ENCODE results near the gene ACVRL1.
A peak's percentile ranks its signal among the peaks of the same experiment; 100 is the strongest.

The ACVRL1 gene

GRCh38 chr12:51960488-51960887 lies 53.2 kb downstream of the ACVRL1 start:
- DNase-seq (ENCODE audit: low read depth), result no peak
- TF ChIP-seq CTCF (conservative IDR thresholded peaks at IDR 0.05; ENCODE audit: low read length), result no peak
- H3K4me3 ChIP-seq (ENCODE audit: low read length), result no peak overlapping the region

- TF ChIP-seq CTCF (conservative IDR thresholded peaks at IDR 0.05; ENCODE audit: low read length), result no peak
- no peak overlapping the region for H3K4me3 ChIP-seq (ENCODE audit: low read length)
Measured at GRCh38 chr12:51960890-51961289, 53.6 kb downstream of the ACVRL1 start.

GRCh38 chr12:51961834-51962233 lies 54.5 kb downstream of the ACVRL1 start:
- no peak overlapping the region for H3K4me3 ChIP-seq (ENCODE audit: low read length)

More at GRCh38 chr12:51960890-51961289, 53.6 kb downstream of the ACVRL1 start:
- DNase-seq (ENCODE audit: low read depth), result no peak

GRCh38 chr12:51962737-51963136 lies 55.4 kb downstream of the ACVRL1 start:
- DNase-seq (ENCODE audit: low read depth), result no peak
- H3K4me3 ChIP-seq (ENCODE audit: low read length), result no peak overlapping the region
- no peak for TF ChIP-seq CTCF (conservative IDR thresholded peaks at IDR 0.05; ENCODE audit: low read length)

More at GRCh38 chr12:51961834-51962233, 54.5 kb downstream of the ACVRL1 start:
- no peak for DNase-seq (ENCODE audit: low read depth)
- TF ChIP-seq CTCF (conservative IDR thresholded peaks at IDR 0.05; ENCODE audit: low read length), result no peak

GRCh38 chr12:51963477-51963876 lies 56.2 kb downstream of the ACVRL1 start:
- no peak overlapping the region for H3K4me3 ChIP-seq (ENCODE audit: low read length)
- no peak for TF ChIP-seq CTCF (conservative IDR thresholded peaks at IDR 0.05; ENCODE audit: low read length)

GRCh38 chr12:51969643-51970042 lies 62.3 kb downstream of the ACVRL1 start:
- no peak for TF ChIP-seq CTCF (conservative IDR thresholded peaks at IDR 0.05; ENCODE audit: low read length)
- no peak overlapping the region for H3K4me3 ChIP-seq (ENCODE audit: low read length)

More at GRCh38 chr12:51963477-51963876, 56.2 kb downstream of the ACVRL1 start:
- DNase-seq (ENCODE audit: low read depth), result no peak

GRCh38 chr12:51970904-51971646 lies 63.8 kb downstream of the ACVRL1 start:
- TF ChIP-seq CTCF (conservative IDR thresholded peaks at IDR 0.05; ENCODE audit: low read length), result peak; percentile 21; the same call in 1 of the 2 replicates
- H3K4me3 ChIP-seq (ENCODE audit: low read length), result no peak overlapping the region
- no peak for DNase-seq (ENCODE audit: low read depth)

More at GRCh38 chr12:51969643-51970042, 62.3 kb downstream of the ACVRL1 start:
- no peak for DNase-seq (ENCODE audit: low read depth)
